HepG2 (cell line): Measurements from ENCODE around the gene ARL2. TPM values are rescaled to one million over a fixed set of nuclear protein-coding genes. Genes with fewer than 3 reads are reported as not detected.

Experiments
- ATAC-seq: fragments of 200-7000 bp; cut with Tn5 transposase; 3 replicates; pipeline ENCODE4 v1.9.1; 2020; ENCODE audit warnings: mild to moderate bottlenecking, moderate library complexity
- BruUV-seq: library from RNA; stranded (reverse); fragments of 400-500 nt; replicated peaks from 2 replicates; lab custom pipeline; 2021; lab: Mats Ljungman, UMichigan
- CTCF ChIA-PET: fragments of 300-600 bp; formaldehyde crosslinking; extraction: SDS; loops from one replicate; lab custom pipeline; 2021; ENCODE audit warnings: low total read pairs, inconsistent platforms, low intra/inter-chr PET ratio; lab: Yijun Ruan, JAX
- POLR2A ChIA-PET: fragments of 350-600 bp; sonication (Branson Sonifier 250); formaldehyde crosslinking; loops from one replicate; lab custom pipeline; 2020; ENCODE audit warnings: antibody characterized with exemption, inconsistent platforms; lab: Yijun Ruan, JAX
- DNase-seq: peaks from one replicate; pipeline ENCODE4 v3.0.0-alpha.2; 2015; ENCODE audit warnings: low spot score
- FAIRE-seq: peaks from 3 replicates; lab custom pipeline; 2011; peaks lifted over from hg19 to GRCh38; lab: Jason Lieb, UNC
- H2AFZ ChIP-seq: one replicate; pipeline ENCODE4 v1.6.1; 2011; ENCODE audit warnings: low read length, inconsistent platforms
- H3K27ac ChIP-seq: fragments of 300-600 bp; 3 replicates; pipeline ENCODE4 v1.8.0; 2011; ENCODE audit warnings: mixed run types, mild to moderate bottlenecking, mixed read lengths, low read length, inconsistent platforms; ENCODE audit not compliant: insufficient read depth; ENCODE audit errors: extremely low read length
- H3K27me3 ChIP-seq, 2 experiments: fragments of 200-600 bp in 1 of 2; 2 replicates in 1 of 2; 3 replicates in 1 of 2; pipeline versions ENCODE4 v1.6.0 to v1.8.0; 2011; ENCODE audit warnings: low read length in 2 of 2, mild to moderate bottlenecking in 2 of 2, moderate library complexity in 2 of 2, inconsistent platforms in 1 of 2; ENCODE audit not compliant: insufficient read depth in 2 of 2, control insufficient read depth in 1 of 2
- H3K36me3 ChIP-seq, 2 experiments: fragments of 200-600 bp in 1 of 2; replicated peaks in 1 of 2; 2 replicates in 1 of 2; 3 replicates in 1 of 2; pipeline versions ENCODE4 v1.5.1 to v1.8.0; 2011; ENCODE audit warnings: low read length in 2 of 2, inconsistent platforms in 1 of 2; ENCODE audit not compliant: insufficient read depth in 2 of 2, control insufficient read depth in 1 of 2
- H3K4me1 ChIP-seq: 2 replicates; pipeline ENCODE4 v1.5.1; 2012; ENCODE audit warnings: low read length, inconsistent platforms; ENCODE audit not compliant: insufficient read depth
- H3K4me2 ChIP-seq: 2 replicates; pipeline ENCODE4 v1.6.0; 2011; ENCODE audit warnings: low read depth, low read length, inconsistent platforms
- H3K4me3 ChIP-seq, 3 experiments: fragments of 200-600 bp in 1 of 3; sonication (generic), shearing (Covaris generic) in 1 of 3; replicated peaks in 1 of 3; 2 replicates each; pipeline ENCODE4 v1.5.1; 2011 to 2016; ENCODE audit warnings: low read length in 3 of 3, inconsistent platforms in 2 of 3, low read depth in 2 of 3, mild to moderate bottlenecking in 2 of 3, control low read depth in 1 of 3, mixed read lengths in 1 of 3; ENCODE audit not compliant: insufficient read depth in 1 of 3
- H3K79me2 ChIP-seq: one replicate; pipeline ENCODE4 v1.6.1; 2011; ENCODE audit warnings: low read length, inconsistent platforms; ENCODE audit not compliant: insufficient read depth
- H3K9ac ChIP-seq: 2 replicates; pipeline ENCODE4 v1.6.0; 2011; ENCODE audit warnings: mild to moderate bottlenecking, low read depth, low read length, inconsistent platforms; ENCODE audit not compliant: insufficient read depth
- H3K9me3 ChIP-seq: 2 replicates; pipeline ENCODE4 v1.5.1; 2012; ENCODE audit warnings: mild to moderate bottlenecking, low read length
- H4K20me1 ChIP-seq: 2 replicates; pipeline ENCODE4 v1.6.0; 2011; ENCODE audit warnings: inconsistent platforms, mild to moderate bottlenecking, low read length, moderate library complexity; ENCODE audit not compliant: insufficient read depth
- CEBPB ChIP-seq: IDR thresholded peaks from 2 replicates; pipeline ENCODE4 v1.6.1; 2011; ENCODE audit warnings: low read depth, low read length, improper control_type of control experiment, borderline replicate concordance
- FOXA3 ChIP-seq: IDR thresholded peaks from 2 replicates; pipeline ENCODE4 v1.6.1; 2016; ENCODE audit warnings: missing genetic modification reagents, missing compliant biosample characterization
- PLRG1 ChIP-seq: fragments of 450-650 bp; conservative IDR thresholded peaks from 2 replicates; pipeline ENCODE4 v1.6.1; 2016
- SATB2 ChIP-seq: sonication (generic); formaldehyde crosslinking; IDR thresholded peaks from 2 replicates; pipeline ENCODE4 v1.5.0; 2020; ENCODE audit warnings: missing genetic modification reagents
- SP2 ChIP-seq: sonication (generic); formaldehyde crosslinking; IDR thresholded peaks from 2 replicates; pipeline ENCODE4 v1.5.1; 2020; ENCODE audit warnings: mild to moderate bottlenecking, missing genetic modification reagents
- TBX2 ChIP-seq: sonication (generic); formaldehyde crosslinking; IDR thresholded peaks from 2 replicates; pipeline ENCODE4 v1.5.0; 2020; ENCODE audit warnings: missing genetic modification reagents, mild to moderate bottlenecking, borderline replicate concordance
- U2AF2 ChIP-seq: fragments of 200-400 bp; formaldehyde crosslinking; IDR thresholded peaks from 2 replicates; pipeline ENCODE4 v1.6.1; 2017; ENCODE audit warnings: low read depth, mild to moderate bottlenecking, low read length
- ZEB1 ChIP-seq: IDR thresholded peaks from 2 replicates; pipeline ENCODE4 v1.6.1; 2012; ENCODE audit warnings: mild to moderate bottlenecking, low read depth, inconsistent platforms; ENCODE audit not compliant: insufficient replicate concordance
- ZNF260 ChIP-seq: sonication (generic); formaldehyde crosslinking; IDR thresholded peaks from 2 replicates; pipeline ENCODE4 v1.4.0; 2020; ENCODE audit warnings: missing genetic modification reagents, low read depth, mild to moderate bottlenecking, borderline replicate concordance
- ZNF367 ChIP-seq: sonication (generic); formaldehyde crosslinking; IDR thresholded peaks from 2 replicates; pipeline ENCODE4 v1.4.0; 2020; ENCODE audit warnings: missing genetic modification reagents, borderline replicate concordance
- ZNF432 ChIP-seq: sonication (generic); formaldehyde crosslinking; IDR thresholded peaks from 2 replicates; pipeline ENCODE4 v1.5.0; 2020; ENCODE audit warnings: missing genetic modification reagents, mild to moderate bottlenecking, borderline replicate concordance
- ZNF589 ChIP-seq: sonication (generic); formaldehyde crosslinking; conservative IDR thresholded peaks from 2 replicates; pipeline ENCODE4 v1.8.0; 2022; ENCODE audit warnings: mild to moderate bottlenecking, moderate library complexity, missing genetic modification reagents
- WGBS: methylation state at CpG from one replicate; pipeline ENCODE4 v1.1.6; 2017; ENCODE audit warnings: low lambda C conversion rate; 5-methylcytosine and 5-hydroxymethylcytosine counted together
- in situ Hi-C: cut with HindIII; loops from 2 replicates; pipeline ENCODE4 v1.10.0; 2017; ENCODE audit warnings: low pct_unique_long_range_greater_than_20kb; ENCODE audit not compliant: extremely low pct_ligation_motif_present
- intact Hi-C: fragments of 100-400 bp; cut with micrococcal nuclease; formaldehyde crosslinking; loops from one replicate; pipeline ENCODE4 v1.10.0; 2022; ENCODE audit not compliant: unreplicated experiment
- polyA plus RNA-seq, 8 experiments: library from polyadenylated mRNA; depleted of rRNA in 3 of 8; stranded (reverse) in 7 of 8; unstranded in 1 of 8; fragments of >200 nt; fragmentation: Illumina TruSeq in 4 of 8; extraction: Trizol in 4 of 8; gene quantifications; 2 replicates each; pipeline versions ENCODE4 v1.2.1 to v1.2.3, GENCODE V29; 2011 to 2016; ENCODE audit warnings: low read depth in 4 of 8, missing spikeins in 1 of 8, mixed read lengths in 1 of 8; ENCODE audit not compliant: insufficient read depth in 1 of 8
- total RNA-seq, 5 experiments: library from RNA; depleted of rRNA; stranded (reverse); fragments of >200 nt; fragmentation: Illumina TruSeq; extraction: Trizol; gene quantifications; 2 replicates each; pipeline ENCODE4 v1.2.3, GENCODE V29; 2016; ENCODE audit warnings: low read depth in 1 of 5
- TF ChIP-seq, protein P1 (sequence below): sonication (generic); formaldehyde crosslinking; IDR thresholded peaks from 2 replicates; pipeline ENCODE4 v1.9.0; 2021; ENCODE audit warnings: mild to moderate bottlenecking, missing genetic modification reagents
- TF ChIP-seq, protein P2 (sequence below): IDR thresholded peaks from 2 replicates; pipeline ENCODE4 v1.6.1; 2016

The ARL2 gene
- total and polyA plus RNA-seq, 2 of the 13 experiments (the other 11 are each of a cell fraction or from before 2014, with no cell fraction given): 82.9 to 84.4 TPM

DNA sequence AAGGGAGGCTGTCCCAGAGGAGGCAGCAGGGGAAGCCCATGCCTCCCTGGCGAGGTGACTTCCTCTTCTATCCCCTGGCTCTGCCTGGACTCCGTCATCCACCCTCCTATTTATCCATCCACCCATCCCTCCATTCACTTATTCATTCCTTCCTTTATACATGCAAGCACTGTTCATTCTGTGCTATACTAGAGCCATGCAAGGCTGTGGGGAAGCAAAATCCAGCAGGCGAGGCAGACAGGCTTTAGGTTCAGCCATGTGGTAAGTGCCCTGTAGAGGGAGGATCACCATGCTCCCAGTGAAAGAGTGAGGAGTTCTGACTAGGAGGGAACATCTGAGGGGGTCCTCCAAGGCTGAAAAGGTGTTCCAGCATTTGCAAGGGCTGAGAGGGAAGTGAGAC, 45.6 kb downstream of the ARL2 start:
- TF ChIP-seq U2AF2 (no peak), ZNF432 (CRISPR knock-in tag) (no peak), SP2 (no peak), PLRG1 (no peak), ZNF260 (CRISPR knock-in tag) (no peak), ZNF589 (CRISPR knock-in tag) (no peak), ZNF367 (CRISPR knock-in tag) (no peak), ZEB1 (no peak), TBX2 (CRISPR knock-in tag) (no peak), FOXA3 (CRISPR knock-in tag) (no peak), SATB2 (CRISPR knock-in tag) (no peak), CEBPB (no peak)
- TF ChIP-seq, protein P1, sequence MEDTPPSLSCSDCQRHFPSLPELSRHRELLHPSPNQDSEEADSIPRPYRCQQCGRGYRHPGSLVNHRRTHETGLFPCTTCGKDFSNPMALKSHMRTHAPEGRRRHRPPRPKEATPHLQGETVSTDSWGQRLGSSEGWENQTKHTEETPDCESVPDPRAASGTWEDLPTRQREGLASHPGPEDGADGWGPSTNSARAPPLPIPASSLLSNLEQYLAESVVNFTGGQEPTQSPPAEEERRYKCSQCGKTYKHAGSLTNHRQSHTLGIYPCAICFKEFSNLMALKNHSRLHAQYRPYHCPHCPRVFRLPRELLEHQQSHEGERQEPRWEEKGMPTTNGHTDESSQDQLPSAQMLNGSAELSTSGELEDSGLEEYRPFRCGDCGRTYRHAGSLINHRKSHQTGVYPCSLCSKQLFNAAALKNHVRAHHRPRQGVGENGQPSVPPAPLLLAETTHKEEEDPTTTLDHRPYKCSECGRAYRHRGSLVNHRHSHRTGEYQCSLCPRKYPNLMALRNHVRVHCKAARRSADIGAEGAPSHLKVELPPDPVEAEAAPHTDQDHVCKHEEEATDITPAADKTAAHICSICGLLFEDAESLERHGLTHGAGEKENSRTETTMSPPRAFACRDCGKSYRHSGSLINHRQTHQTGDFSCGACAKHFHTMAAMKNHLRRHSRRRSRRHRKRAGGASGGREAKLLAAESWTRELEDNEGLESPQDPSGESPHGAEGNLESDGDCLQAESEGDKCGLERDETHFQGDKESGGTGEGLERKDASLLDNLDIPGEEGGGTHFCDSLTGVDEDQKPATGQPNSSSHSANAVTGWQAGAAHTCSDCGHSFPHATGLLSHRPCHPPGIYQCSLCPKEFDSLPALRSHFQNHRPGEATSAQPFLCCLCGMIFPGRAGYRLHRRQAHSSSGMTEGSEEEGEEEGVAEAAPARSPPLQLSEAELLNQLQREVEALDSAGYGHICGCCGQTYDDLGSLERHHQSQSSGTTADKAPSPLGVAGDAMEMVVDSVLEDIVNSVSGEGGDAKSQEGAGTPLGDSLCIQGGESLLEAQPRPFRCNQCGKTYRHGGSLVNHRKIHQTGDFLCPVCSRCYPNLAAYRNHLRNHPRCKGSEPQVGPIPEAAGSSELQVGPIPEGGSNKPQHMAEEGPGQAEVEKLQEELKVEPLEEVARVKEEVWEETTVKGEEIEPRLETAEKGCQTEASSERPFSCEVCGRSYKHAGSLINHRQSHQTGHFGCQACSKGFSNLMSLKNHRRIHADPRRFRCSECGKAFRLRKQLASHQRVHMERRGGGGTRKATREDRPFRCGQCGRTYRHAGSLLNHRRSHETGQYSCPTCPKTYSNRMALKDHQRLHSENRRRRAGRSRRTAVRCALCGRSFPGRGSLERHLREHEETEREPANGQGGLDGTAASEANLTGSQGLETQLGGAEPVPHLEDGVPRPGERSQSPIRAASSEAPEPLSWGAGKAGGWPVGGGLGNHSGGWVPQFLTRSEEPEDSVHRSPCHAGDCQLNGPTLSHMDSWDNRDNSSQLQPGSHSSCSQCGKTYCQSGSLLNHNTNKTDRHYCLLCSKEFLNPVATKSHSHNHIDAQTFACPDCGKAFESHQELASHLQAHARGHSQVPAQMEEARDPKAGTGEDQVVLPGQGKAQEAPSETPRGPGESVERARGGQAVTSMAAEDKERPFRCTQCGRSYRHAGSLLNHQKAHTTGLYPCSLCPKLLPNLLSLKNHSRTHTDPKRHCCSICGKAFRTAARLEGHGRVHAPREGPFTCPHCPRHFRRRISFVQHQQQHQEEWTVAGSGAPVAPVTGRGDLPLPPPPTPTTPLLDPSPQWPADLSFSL (CRISPR knock-in tag): no peak
- TF ChIP-seq, protein P2, sequence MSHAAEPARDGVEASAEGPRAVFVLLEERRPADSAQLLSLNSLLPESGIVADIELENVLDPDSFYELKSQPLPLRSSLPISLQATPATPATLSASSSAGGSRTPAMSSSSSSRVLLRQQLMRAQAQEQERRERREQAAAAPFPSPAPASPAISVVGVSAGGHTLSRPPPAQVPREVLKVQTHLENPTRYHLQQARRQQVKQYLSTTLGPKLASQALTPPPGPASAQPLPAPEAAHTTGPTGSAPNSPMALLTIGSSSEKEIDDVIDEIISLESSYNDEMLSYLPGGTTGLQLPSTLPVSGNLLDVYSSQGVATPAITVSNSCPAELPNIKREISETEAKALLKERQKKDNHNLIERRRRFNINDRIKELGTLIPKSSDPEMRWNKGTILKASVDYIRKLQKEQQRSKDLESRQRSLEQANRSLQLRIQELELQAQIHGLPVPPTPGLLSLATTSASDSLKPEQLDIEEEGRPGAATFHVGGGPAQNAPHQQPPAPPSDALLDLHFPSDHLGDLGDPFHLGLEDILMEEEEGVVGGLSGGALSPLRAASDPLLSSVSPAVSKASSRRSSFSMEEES (CRISPR knock-in tag): no peak
- 70% methylated on average over 3 of the region's 3 CpGs for WGBS
- FAIRE-seq (no peak), DNase-seq (no peak), ATAC-seq (0 out of 3 replicates have a peak, but pooled peaks have one; percentile 12)
- in situ Hi-C loops: no loop called here
- intact Hi-C loops: no loop called here
- Histone ChIP-seq H4K20me1 (no peaks in the 10 kb centered on the region), H3K4me3 (no peak overlapping the region), H3K9me3 (no peaks in the 10 kb centered on the region), H2AFZ (no peak overlapping the region), H3K4me1 (peaks cover 70% of the 10 kb centered on the region), H3K9ac (no peak overlapping the region), H3K27ac (no peak overlapping the region), H3K36me3 (no peaks in the 10 kb centered on the region), H3K79me2 (no peaks in the 10 kb centered on the region), H3K27me3 (no peaks in the 10 kb centered on the region), H3K4me2 (no peak overlapping the region)
- POLR2A ChIA-PET: interaction anchor here (1.9 to 4.1 kb wide), 3 partner anchors 9 to 62 kb away, joined by 6 to 39 read pairs (median 21); partner anchors contain the start of genes FAU, MRPL49 and SAC3D1
- BruUV-seq: no TSS peak
- CTCF ChIA-PET: no interaction called here
